ENCODE data around the gene TBCE. TPM values are rescaled to one million over a fixed set of nuclear protein-coding genes. Genes with fewer than 3 reads are reported as not detected.
"Not testable (repeated sequence)": the region's sequence is repeated elsewhere in the genome, so short reads cannot be mapped to it uniquely, and the experiment has no call there.

Gene TBCE
- total RNA-seq, 2 experiments from 2014 or later: 22.3 to 25.0 TPM

GRCh38 chr1:235450433-235450832, 83.2 kb downstream of the TBCE start:
- H3K4me3 Mint-ChIP-seq: no peak overlapping the region
- no peak overlapping the region for H3K27ac Mint-ChIP-seq

DNA sequence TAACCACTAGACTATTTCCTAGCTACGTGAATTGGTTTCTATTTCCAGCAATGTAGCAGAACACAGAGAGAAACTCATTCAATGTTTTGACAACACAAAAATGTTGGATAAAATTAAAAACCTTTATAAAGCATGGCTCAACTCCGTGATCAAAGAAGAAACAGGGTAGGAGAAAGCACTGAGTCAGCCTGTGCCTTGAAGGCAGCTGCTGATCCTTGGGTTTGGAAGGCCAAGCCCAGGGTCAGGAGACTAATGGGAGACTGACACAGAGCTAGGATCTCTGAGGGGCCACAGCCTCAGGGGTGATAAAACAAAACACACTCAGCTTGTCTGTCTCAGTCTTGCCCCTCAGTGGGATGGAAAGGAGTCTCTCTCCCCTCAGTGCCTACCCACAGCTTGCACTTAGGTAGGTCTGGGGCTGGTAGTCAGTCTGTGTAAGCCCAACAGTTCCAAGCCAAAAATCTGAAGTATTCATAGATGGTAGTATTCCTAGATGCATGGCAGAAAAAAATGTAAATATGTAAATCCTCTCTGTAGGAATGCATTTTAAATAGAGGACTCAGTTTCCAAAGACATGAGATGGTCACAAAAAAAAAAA, 83.8 kb downstream of the TBCE start:
- CTCF ChIA-PET: interaction anchor here (1.2 kb wide), 1 partner anchor 521 kb away, joined by 3 read pairs; no protein-coding TSS in a partner anchor
- Mint-ChIP-seq H3K9me3 (no peaks in the 10 kb centered on the region), H3K36me3 (ENCODE audit: low read depth) (peaks cover 29% of the 10 kb centered on the region), H3K4me1 (peaks cover 4% of the 10 kb centered on the region), H3K4me3 (no peak overlapping the region), H3K27ac (no peak overlapping the region), H3K27me3 (no peaks in the 10 kb centered on the region)
- POLR2A ChIA-PET: interaction anchor here (1.1 to 1.3 kb wide), 2 partner anchors 243 to 290 kb away, joined by 3 read pairs; partner anchors contain the start of gene RBM34
- DNase-seq: no peak

More at GRCh38 chr1:235450433-235450832, 83.2 kb downstream of the TBCE start:
- H3K36me3 Mint-ChIP-seq (ENCODE audit: low read depth): peaks cover 34% of the 10 kb centered on the region
- CTCF ChIA-PET: interaction anchor here (1.2 kb wide), 1 partner anchor 521 kb away, joined by 3 read pairs; no protein-coding TSS in a partner anchor
- peaks cover 4% of the 10 kb centered on the region for H3K4me1 Mint-ChIP-seq
- POLR2A ChIA-PET: interaction anchor here (1.3 kb wide), 1 partner anchor 290 kb away, joined by 3 read pairs; the partner anchor contains the start of gene RBM34
- H3K9me3 Mint-ChIP-seq: no peaks in the 10 kb centered on the region
- no peak for DNase-seq
- H3K27me3 Mint-ChIP-seq: no peaks in the 10 kb centered on the region

GRCh38 chr1:235454021-235454420, 86.8 kb downstream of the TBCE start:
- no peaks in the 10 kb centered on the region for H3K9me3 Mint-ChIP-seq
- H3K4me1 Mint-ChIP-seq: peaks cover 4% of the 10 kb centered on the region
- POLR2A ChIA-PET: no interaction called here
- no peak overlapping the region for H3K4me3 Mint-ChIP-seq
- CTCF ChIA-PET: no interaction called here
- DNase-seq: no peak
- H3K27me3 Mint-ChIP-seq: no peaks in the 10 kb centered on the region
- peaks cover 19% of the 10 kb centered on the region for H3K36me3 Mint-ChIP-seq (ENCODE audit: low read depth)
- no peak overlapping the region for H3K27ac Mint-ChIP-seq

- no peak for DNase-seq
- Mint-ChIP-seq H3K9me3 (no peaks in the 10 kb centered on the region), H3K4me1 (peaks cover 3% of the 10 kb centered on the region), H3K27me3 (no peaks in the 10 kb centered on the region), H3K27ac (no peak overlapping the region), H3K4me3 (no peak overlapping the region), H3K36me3 (ENCODE audit: low read depth) (peaks cover 11% of the 10 kb centered on the region)
- ChIA-PET POLR2A (interaction anchor here (1.0 kb wide), 1 partner anchor 13 kb away, joined by 3 read pairs; no protein-coding TSS in a partner anchor), CTCF (no interaction called here)
These were observed 87.9 kb downstream of the TBCE start for GRCh38 chr1:235455097-235455496.

DNA sequence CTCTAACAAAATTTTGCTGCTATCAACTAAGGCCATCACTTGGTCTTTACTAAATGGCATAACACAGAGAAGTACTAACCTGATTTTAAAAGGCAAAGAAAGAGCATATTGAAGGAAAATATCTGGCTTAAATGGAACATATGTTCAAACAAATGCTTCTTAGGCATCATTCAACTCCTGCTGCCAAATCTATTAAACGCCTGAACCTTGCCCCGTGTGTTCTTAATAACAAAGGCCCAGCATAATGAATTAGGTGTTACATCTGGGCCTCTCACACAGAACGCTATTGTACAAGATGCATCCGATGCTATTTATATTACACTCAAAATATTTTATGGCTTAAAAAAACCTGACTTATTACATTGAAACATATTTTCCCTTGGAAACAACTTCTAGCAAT, 88.6 kb downstream of the TBCE start:
- H3K9me3 Mint-ChIP-seq: no peaks in the 10 kb centered on the region
- H3K27ac Mint-ChIP-seq: no peak overlapping the region
- no peaks in the 10 kb centered on the region for H3K4me1 Mint-ChIP-seq
- no peak overlapping the region for H3K4me3 Mint-ChIP-seq
- H3K27me3 Mint-ChIP-seq: no peaks in the 10 kb centered on the region
- CTCF ChIA-PET: no interaction called here
- POLR2A ChIA-PET: interaction anchor here (1.0 kb wide), 1 partner anchor 14 kb away, joined by 3 read pairs; no protein-coding TSS in a partner anchor
- DNase-seq: no peak
- peaks cover 5% of the 10 kb centered on the region for H3K36me3 Mint-ChIP-seq (ENCODE audit: low read depth)

DNA sequence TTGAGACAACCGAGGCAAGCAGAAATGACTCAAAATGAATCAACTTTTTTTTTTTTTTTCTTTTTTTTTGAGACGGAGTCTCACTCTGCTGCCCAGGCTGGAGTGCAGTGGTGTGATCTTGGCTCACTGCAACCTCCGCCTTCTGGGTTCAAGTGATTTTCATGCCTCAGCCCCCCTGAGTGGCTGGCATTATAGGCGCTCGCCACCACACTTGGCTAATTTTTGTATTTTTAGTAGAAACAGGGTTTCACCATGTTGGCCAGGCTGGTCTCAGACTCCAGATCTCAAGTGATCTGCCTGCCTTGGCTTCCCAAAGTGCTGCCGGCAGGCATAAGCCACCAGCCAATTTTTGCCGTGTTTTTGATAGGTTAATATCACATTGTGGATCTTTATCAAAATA, 90.6 kb downstream of the TBCE start:
- H3K36me3 Mint-ChIP-seq (ENCODE audit: low read depth); H3K9me3 Mint-ChIP-seq; H3K4me1 Mint-ChIP-seq; H3K27me3 Mint-ChIP-seq; H3K27ac Mint-ChIP-seq; H3K4me3 Mint-ChIP-seq; DNase-seq; POLR2A ChIA-PET: not testable (repeated sequence)
- CTCF ChIA-PET: interaction anchor here (0.6 kb wide), 1 partner anchor 201 kb away, joined by 3 read pairs; no protein-coding TSS in a partner anchor

- Mint-ChIP-seq H3K9me3 (no peaks in the 10 kb centered on the region), H3K36me3 (ENCODE audit: low read depth) (peaks cover 10% of the 10 kb centered on the region), H3K27ac (no peak overlapping the region), H3K4me3 (no peak overlapping the region), H3K4me1 (peaks cover 12% of the 10 kb centered on the region), H3K27me3 (no peaks in the 10 kb centered on the region)
- POLR2A ChIA-PET: no interaction called here
- no peak for DNase-seq
- CTCF ChIA-PET: no interaction called here
These were observed 93.5 kb downstream of the TBCE start for GRCh38 chr1:235460770-235461169.

DNA sequence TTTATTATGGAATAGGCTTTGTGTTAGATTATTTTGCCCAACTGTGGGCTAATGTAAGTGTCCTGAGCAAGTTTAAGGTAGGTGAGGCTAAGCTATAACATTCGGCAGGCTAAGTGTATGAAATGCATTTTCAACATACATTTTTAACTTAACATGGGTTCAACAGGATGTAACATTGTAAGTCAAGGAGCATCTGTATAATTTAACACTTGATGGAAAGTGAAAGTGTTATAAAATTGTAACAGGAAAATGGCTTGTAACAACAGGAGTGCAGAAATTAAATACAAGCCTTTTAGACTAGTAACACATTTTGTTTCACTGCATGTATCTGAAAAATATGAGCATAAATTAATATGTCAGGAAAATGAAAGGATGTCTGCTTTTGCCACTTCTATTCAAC, 94.7 kb downstream of the TBCE start:
- Mint-ChIP-seq H3K27ac (no peak overlapping the region), H3K4me3 (no peak overlapping the region), H3K36me3 (ENCODE audit: low read depth) (peaks cover 10% of the 10 kb centered on the region), H3K27me3 (no peaks in the 10 kb centered on the region), H3K4me1 (peaks cover 12% of the 10 kb centered on the region), H3K9me3 (no peaks in the 10 kb centered on the region)
- no peak for DNase-seq
- CTCF ChIA-PET: no interaction called here
- POLR2A ChIA-PET: no interaction called here

GRCh38 chr1:235462832-235463231, 95.6 kb downstream of the TBCE start:
- H3K9me3 Mint-ChIP-seq; POLR2A ChIA-PET; H3K36me3 Mint-ChIP-seq (ENCODE audit: low read depth); DNase-seq; H3K4me3 Mint-ChIP-seq; CTCF ChIA-PET; H3K27ac Mint-ChIP-seq; H3K27me3 Mint-ChIP-seq: not testable (repeated sequence)
- peaks cover 12% of the 10 kb centered on the region for H3K4me1 Mint-ChIP-seq

- no peak for DNase-seq
- Mint-ChIP-seq H3K27ac (no peak overlapping the region), H3K36me3 (ENCODE audit: low read depth) (peaks cover 10% of the 10 kb centered on the region), H3K9me3 (no peaks in the 10 kb centered on the region), H3K4me1 (peaks cover 12% of the 10 kb centered on the region), H3K4me3 (no peak overlapping the region), H3K27me3 (no peaks in the 10 kb centered on the region)
- ChIA-PET POLR2A (no interaction called here), CTCF (no interaction called here)
These were observed 97.8 kb downstream of the TBCE start for GRCh38 chr1:235465066-235465465.

DNA sequence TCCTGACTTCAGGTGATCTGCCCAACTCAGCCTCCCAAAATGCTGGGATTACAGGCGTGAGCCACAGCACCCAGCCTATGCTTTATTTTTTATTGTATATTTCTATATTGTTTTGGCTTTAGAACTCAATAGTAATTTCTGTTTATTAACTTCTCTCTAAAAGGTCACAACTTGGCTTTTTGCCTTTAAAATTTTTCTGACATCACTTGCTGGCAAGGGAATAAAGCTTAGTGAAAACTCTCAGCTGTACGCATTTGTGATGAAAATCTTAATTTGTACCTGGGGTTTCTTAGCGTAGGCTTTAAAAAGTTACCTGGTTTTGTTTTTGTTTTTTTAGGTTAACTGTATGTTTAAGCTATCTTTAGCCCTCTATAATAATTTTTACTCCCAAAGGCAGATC, 100.8 kb downstream of the TBCE start:
- H3K36me3 Mint-ChIP-seq (ENCODE audit: low read depth): peaks cover 6% of the 10 kb centered on the region
- H3K4me1 Mint-ChIP-seq: peaks cover 3% of the 10 kb centered on the region
- DNase-seq: no peak
- POLR2A ChIA-PET: no interaction called here
- no peak overlapping the region for H3K4me3 Mint-ChIP-seq
- H3K27ac Mint-ChIP-seq: no peak overlapping the region
- H3K27me3 Mint-ChIP-seq: no peaks in the 10 kb centered on the region
- CTCF ChIA-PET: interaction anchor here (0.7 kb wide), 1 partner anchor 486 kb away, joined by 3 read pairs; no protein-coding TSS in a partner anchor
- H3K9me3 Mint-ChIP-seq: no peaks in the 10 kb centered on the region

GRCh38 chr1:235468970-235469369, 101.7 kb downstream of the TBCE start:
- ChIA-PET POLR2A (no interaction called here), CTCF (no interaction called here)
- Mint-ChIP-seq H3K9me3 (no peaks in the 10 kb centered on the region), H3K4me3 (no peak overlapping the region), H3K27me3 (no peaks in the 10 kb centered on the region), H3K36me3 (ENCODE audit: low read depth) (peaks cover 6% of the 10 kb centered on the region), H3K4me1 (peaks cover 3% of the 10 kb centered on the region), H3K27ac (no peak overlapping the region)
- no peak for DNase-seq

DNA sequence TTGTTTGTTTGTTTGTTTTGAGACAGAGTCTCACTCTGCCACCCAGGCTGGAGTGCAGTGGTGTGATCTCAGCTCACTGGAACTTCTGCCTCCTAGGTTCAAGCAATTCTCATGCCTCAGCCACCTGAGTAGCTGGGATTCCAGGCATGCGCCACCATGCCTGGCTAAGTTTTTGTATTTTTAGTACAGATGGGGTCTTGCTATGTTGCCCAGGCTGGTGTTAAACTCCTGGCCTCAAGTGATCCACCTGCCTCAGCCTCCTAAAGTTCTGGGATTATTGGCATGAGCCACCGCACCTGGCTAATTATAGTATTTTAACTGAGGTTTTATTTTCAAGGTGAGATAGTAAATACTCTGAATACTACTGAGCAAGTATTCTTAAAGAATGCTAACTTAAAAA, 102.7 kb downstream of the TBCE start:
- POLR2A ChIA-PET; H3K36me3 Mint-ChIP-seq (ENCODE audit: low read depth); H3K27me3 Mint-ChIP-seq; CTCF ChIA-PET; H3K4me1 Mint-ChIP-seq; H3K27ac Mint-ChIP-seq; H3K9me3 Mint-ChIP-seq; DNase-seq; H3K4me3 Mint-ChIP-seq: not testable (repeated sequence)

DNA sequence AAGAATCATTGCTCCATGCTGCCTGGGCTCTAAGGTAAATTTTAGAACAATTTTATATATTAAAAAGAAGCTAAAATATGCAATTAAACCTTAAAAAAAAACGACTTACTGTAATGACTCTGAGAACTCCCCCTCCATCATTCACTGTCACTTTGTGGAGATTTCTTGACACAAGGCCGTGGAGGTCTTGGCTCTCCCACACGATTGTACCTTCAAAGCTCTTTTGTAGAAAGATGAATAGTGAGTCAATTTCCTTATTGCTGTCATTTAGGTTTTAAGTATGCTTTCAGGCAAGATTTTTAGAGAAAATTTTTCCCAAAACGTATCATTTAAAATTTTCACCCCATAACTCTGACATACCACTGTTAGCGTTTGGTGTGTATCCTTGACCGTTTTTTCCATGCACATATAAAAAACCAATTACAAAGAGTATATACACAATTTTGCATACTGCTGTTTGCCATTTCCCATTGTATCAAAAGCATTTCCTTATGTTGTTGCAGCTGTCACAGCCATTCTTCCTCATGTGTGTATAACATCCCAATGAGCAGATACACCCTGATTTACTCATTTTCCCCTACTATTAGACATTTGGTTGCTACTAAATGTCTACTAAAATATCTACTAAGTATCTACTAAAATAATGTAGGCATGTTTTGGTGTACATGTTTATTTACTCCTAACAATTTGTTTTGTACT, 103.7 kb downstream of the TBCE start:
- Mint-ChIP-seq H3K27ac (no peak overlapping the region), H3K27me3 (no peaks in the 10 kb centered on the region), H3K9me3 (no peaks in the 10 kb centered on the region), H3K36me3 (ENCODE audit: low read depth) (peaks cover 3% of the 10 kb centered on the region), H3K4me3 (no peak overlapping the region), H3K4me1 (no peaks in the 10 kb centered on the region)
- no peak for DNase-seq
- ChIA-PET CTCF (no interaction called here), POLR2A (no interaction called here)

All from activated CD4-positive, alpha-beta memory T cell treated with anti-CD3 and anti-CD28 coated beads, Interleukin-2, amount 10 ng/mL, durations not matched to agents 7 days and 5 days (primary cell).